ENCODE data around the gene PLEKHA7.

Gene PLEKHA7

GRCh38 chr11:16743478-16743877, 270.7 kb downstream of the PLEKHA7 start:
- TF ChIP-seq CTCF (IDR thresholded peaks at IDR 0.05) = no peak

- TF ChIP-seq CTCF (IDR thresholded peaks at IDR 0.05) = no peak
These were observed 272.7 kb downstream of the PLEKHA7 start for GRCh38 chr11:16741473-16741872.

- TF ChIP-seq CTCF (IDR thresholded peaks at IDR 0.05) = no peak
These were observed 275.0 kb downstream of the PLEKHA7 start for GRCh38 chr11:16738947-16739815.

- no peak for TF ChIP-seq CTCF (IDR thresholded peaks at IDR 0.05)
These were observed 275.8 kb downstream of the PLEKHA7 start, which contains the start of gene C11orf58 for GRCh38 chr11:16738193-16738946. Gene C11orf58, plus strand, starts transcription at chr11:16738647. Its CDS starts 132 bp downstream, at chr11:16738779.

- no peak for TF ChIP-seq CTCF (IDR thresholded peaks at IDR 0.05)
These were observed 276.4 kb downstream of the PLEKHA7 start for GRCh38 chr11:16737818-16738192.

All from LNCAP (cell line).